Measurements from ENCODE around the gene TOM1L2.

The TOM1L2 gene

DNA sequence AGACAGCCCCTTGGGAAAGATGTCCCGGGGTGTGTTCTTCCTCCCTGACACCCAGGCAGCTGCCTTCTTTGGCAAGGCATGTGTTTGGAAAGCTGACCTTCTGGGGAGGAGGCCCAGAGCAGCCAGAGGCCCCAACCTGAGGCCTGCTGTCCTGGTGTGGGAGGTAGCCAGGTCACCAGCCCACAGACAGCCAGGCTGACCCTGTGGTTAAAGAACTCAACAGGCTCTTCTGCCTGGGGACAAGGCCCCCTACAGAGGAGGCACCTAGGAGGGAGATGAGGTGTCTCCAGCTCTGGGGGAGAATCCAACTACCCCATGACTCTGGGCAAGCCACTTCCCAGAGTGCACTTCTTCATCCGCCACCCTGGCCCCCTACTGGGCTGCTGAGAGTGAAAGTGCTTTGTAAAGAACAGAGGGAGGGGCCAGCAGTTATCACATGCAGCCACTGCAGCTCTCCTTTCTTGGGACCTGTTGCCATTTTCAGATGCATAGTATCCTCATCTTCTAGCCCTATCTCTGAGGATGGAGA lies 122.3 kb downstream of the TOM1L2 start:
- TF ChIP-seq EZH2phosphoT487 (IDR thresholded peaks at IDR 0.05; ENCODE audit: borderline replicate concordance, low read length) (no peak), CTCF (IDR thresholded peaks at IDR 0.05; ENCODE audit: low read depth, low read length, poor library complexity, severe bottlenecking) (peak; percentile 51)
- no peaks in the 10 kb centered on the region for H3K9me2 ChIP-seq (replicated peaks; ENCODE audit: control insufficient read depth, low read length)
- no peaks in the 10 kb centered on the region for H3K36me3 ChIP-seq (ENCODE audit: control insufficient read depth, low read length)
- H3K27me3 ChIP-seq (ENCODE audit: control insufficient read depth, low read length): no peaks in the 10 kb centered on the region
- H3K4me1 ChIP-seq (ENCODE audit: control insufficient read depth, low read length): peaks cover 20% of the 10 kb centered on the region
- no peaks in the 10 kb centered on the region for H4K20me1 ChIP-seq (ENCODE audit: control insufficient read depth, insufficient read depth, low read depth, low read length)
- peak overlapping the region; percentile 27; the same call in 1 of the 2 replicates for H3K4me3 ChIP-seq (ENCODE audit: low read length)
- no peaks in the 10 kb centered on the region for H3K9me3 ChIP-seq (ENCODE audit: control insufficient read depth, insufficient read depth, low read length)
- H3K79me2 ChIP-seq (ENCODE audit: control insufficient read depth, low read length): no peaks in the 10 kb centered on the region
- peak overlapping the region; percentile 35 for H3K27ac ChIP-seq (ENCODE audit: low read depth, low read length)
- peak overlapping the region; percentile 50 for H3K4me2 ChIP-seq (ENCODE audit: low read length)
- no peaks in the 10 kb centered on the region for H3F3A ChIP-seq (ENCODE audit: control insufficient read depth, insufficient read depth)

DNA sequence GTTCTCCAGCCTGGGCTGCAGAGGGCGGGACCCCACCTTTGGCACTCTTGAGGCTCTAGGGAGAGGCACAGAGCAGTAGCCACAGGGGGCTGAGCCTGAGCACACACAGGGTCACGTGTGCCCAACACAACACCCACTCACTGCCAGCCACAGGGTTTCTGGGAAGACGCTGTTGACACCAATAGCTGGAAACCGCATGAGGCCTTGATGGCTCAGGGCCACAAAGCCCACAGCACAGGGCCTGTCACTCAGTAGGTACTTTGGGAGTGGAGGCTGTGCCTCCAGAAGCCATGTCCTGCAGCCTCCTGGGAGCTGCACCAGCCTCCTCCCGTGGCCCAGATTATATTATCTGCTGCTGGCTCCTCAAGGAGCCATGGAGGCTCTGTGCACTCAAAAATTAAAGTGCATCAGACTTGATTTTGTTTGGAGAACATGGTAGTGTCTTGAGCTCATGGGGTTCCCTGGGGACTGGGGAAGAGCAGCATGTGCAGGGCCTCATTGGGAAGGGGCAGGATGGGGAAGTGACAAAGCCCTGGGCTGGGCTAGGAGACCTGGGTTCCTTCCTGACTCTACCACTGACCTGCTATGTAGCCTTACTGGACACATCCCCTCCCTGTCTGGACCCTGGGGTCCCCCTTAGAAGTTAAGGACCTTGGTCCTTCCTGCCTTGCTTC lies 122.9 kb downstream of the TOM1L2 start:
- Histone ChIP-seq H3F3A (ENCODE audit: control insufficient read depth, insufficient read depth) (no peaks in the 10 kb centered on the region), H3K36me3 (ENCODE audit: control insufficient read depth, low read length) (no peaks in the 10 kb centered on the region), H3K4me3 (ENCODE audit: low read length) (peak overlapping the region; percentile 27; the same call in 1 of the 2 replicates), H3K4me2 (ENCODE audit: low read length) (peak overlapping the region; percentile 50), H3K79me2 (ENCODE audit: control insufficient read depth, low read length) (no peaks in the 10 kb centered on the region), H3K4me1 (ENCODE audit: control insufficient read depth, low read length) (peaks cover 20% of the 10 kb centered on the region), H3K27me3 (ENCODE audit: control insufficient read depth, low read length) (no peaks in the 10 kb centered on the region), H3K9me2 (replicated peaks; ENCODE audit: control insufficient read depth, low read length) (no peaks in the 10 kb centered on the region), H3K9me3 (ENCODE audit: control insufficient read depth, insufficient read depth, low read length) (no peaks in the 10 kb centered on the region), H4K20me1 (ENCODE audit: control insufficient read depth, insufficient read depth, low read depth, low read length) (no peaks in the 10 kb centered on the region), H3K27ac (ENCODE audit: low read depth, low read length) (peak overlapping the region; percentile 35)
- no peak for TF ChIP-seq EZH2phosphoT487 (IDR thresholded peaks at IDR 0.05; ENCODE audit: borderline replicate concordance, low read length)
- TF ChIP-seq CTCF (IDR thresholded peaks at IDR 0.05; ENCODE audit: low read depth, low read length, poor library complexity, severe bottlenecking): no peak

GRCh38 chr17:17848311-17849082 lies 123.7 kb downstream of the TOM1L2 start:
- Histone ChIP-seq H3K79me2 (ENCODE audit: control insufficient read depth, low read length) (no peaks in the 10 kb centered on the region), H3K27ac (ENCODE audit: low read depth, low read length) (no peak overlapping the region), H3K27me3 (ENCODE audit: control insufficient read depth, low read length) (no peaks in the 10 kb centered on the region), H3K4me3 (ENCODE audit: low read length) (no peak overlapping the region), H3K4me2 (ENCODE audit: low read length) (no peak overlapping the region), H3K4me1 (ENCODE audit: control insufficient read depth, low read length) (peaks cover 20% of the 10 kb centered on the region), H3K9me3 (ENCODE audit: control insufficient read depth, insufficient read depth, low read length) (no peaks in the 10 kb centered on the region), H3K9me2 (replicated peaks; ENCODE audit: control insufficient read depth, low read length) (no peaks in the 10 kb centered on the region), H3K36me3 (ENCODE audit: control insufficient read depth, low read length) (no peaks in the 10 kb centered on the region), H3F3A (ENCODE audit: control insufficient read depth, insufficient read depth) (no peaks in the 10 kb centered on the region), H4K20me1 (ENCODE audit: control insufficient read depth, insufficient read depth, low read depth, low read length) (no peaks in the 10 kb centered on the region)
- no peak for TF ChIP-seq EZH2phosphoT487 (IDR thresholded peaks at IDR 0.05; ENCODE audit: borderline replicate concordance, low read length)
- no peak for TF ChIP-seq CTCF (IDR thresholded peaks at IDR 0.05; ENCODE audit: low read depth, low read length, poor library complexity, severe bottlenecking)
